K562 (cell line): ENCODE measurements around the gene SHB.

ENCODE experiments used
- BACH1 ChIP-seq: fragments of 200-800 bp; sonication (Bioruptor generic); IDR thresholded peaks from 2 replicates; pipeline ENCODE4 v1.6.1; 2016; ENCODE audit warnings: missing genetic modification characterization, missing compliant biosample characterization
- CEBPG ChIP-seq, 3 experiments: fragments of 200-800 bp in 1 of 3; sonication (Bioruptor generic) in 1 of 3; sonication (generic) in 1 of 3; formaldehyde crosslinking in 1 of 3; IDR thresholded peaks in 2 of 3; conservative IDR thresholded peaks in 1 of 3; 2 replicates each; pipeline versions ENCODE4 v1.6.1 to v1.8.0; 2016 to 2022; ENCODE audit warnings: missing compliant biosample characterization in 2 of 3, missing genetic modification characterization in 2 of 3, mild to moderate bottlenecking in 1 of 3, missing genetic modification reagents in 1 of 3
- L3MBTL2 ChIP-seq: fragments of 450-650 bp; IDR thresholded peaks from 2 replicates; pipeline ENCODE4 v1.6.1; 2016; ENCODE audit warnings: mild to moderate bottlenecking, moderate library complexity
- POLR2AphosphoS5 ChIP-seq: IDR thresholded peaks from 2 replicates; pipeline ENCODE4 v1.6.1; 2011; ENCODE audit warnings: mild to moderate bottlenecking, low read depth, low read length, moderate library complexity; ENCODE audit not compliant: control insufficient read depth, insufficient read depth
- RERE ChIP-seq: sonication (generic); formaldehyde crosslinking; IDR thresholded peaks from 2 replicates; pipeline ENCODE4 v1.8.0; 2023; ENCODE audit warnings: missing genetic modification reagents, mild to moderate bottlenecking, borderline replicate concordance
- REST ChIP-seq, 2 experiments: fragments of 450-650 bp; formaldehyde crosslinking in 1 of 2; IDR thresholded peaks; 2 replicates each; pipeline versions ENCODE4 v1.4.0 to v1.6.1; 2014 to 2020; ENCODE audit warnings: mild to moderate bottlenecking in 2 of 2, borderline replicate concordance in 1 of 2, low read depth in 1 of 2
- USF2 ChIP-seq: sonication (generic); formaldehyde crosslinking; IDR thresholded peaks from 2 replicates; pipeline ENCODE4 v1.5.0; 2020; ENCODE audit warnings: missing genetic modification reagents
- ZNF12 ChIP-seq: sonication (generic); formaldehyde crosslinking; IDR thresholded peaks from 2 replicates; pipeline ENCODE4 v1.4.0; 2020; ENCODE audit warnings: mild to moderate bottlenecking, missing genetic modification reagents

- TF ChIP-seq REST (IDR thresholded peaks at IDR 0.05; ENCODE audit: borderline replicate concordance) (peak; percentile 77), REST (CRISPR knock-in tag; IDR thresholded peaks at IDR 0.05; ENCODE audit: low read depth) (no peak), RERE (no peak), L3MBTL2 (no peak), BACH1 (tag) (no peak), CEBPG (CRISPR knock-in tag; IDR thresholded peaks at IDR 0.05) (no peak), CEBPG (tag; conservative IDR thresholded peaks at IDR 0.05 in 1 of 2, IDR thresholded peaks at IDR 0.05 in 1 of 2) (no peak), ZNF12 (CRISPR knock-in tag) (no peak), USF2 (CRISPR knock-in tag) (no peak), POLR2AphosphoS5 (no peak)
Observed at GRCh38 chr9:37987467-37987981, 81.5 kb downstream of the SHB start.
